DOHH2 (cell line): ENCODE measurements around the gene EVL.

ENCODE experiments used
- H3F3A ChIP-seq: fragments of 200-600 bp; sonication (generic), shearing (Covaris generic); 2 replicates; pipeline ENCODE4 v1.6.0; 2016; ENCODE audit warnings: antibody characterized with exemption, mild to moderate bottlenecking; ENCODE audit not compliant: control insufficient read depth, insufficient read depth
- H3K27ac ChIP-seq: fragments of 200-600 bp; sonication (generic); 2 replicates; pipeline ENCODE4 v1.5.1; 2014; ENCODE audit warnings: low read depth, mild to moderate bottlenecking, low read length, moderate library complexity
- H3K27me3 ChIP-seq: fragments of 200-600 bp; sonication (generic); 2 replicates; pipeline ENCODE4 v1.6.1; 2014; ENCODE audit warnings: mild to moderate bottlenecking, low read length, mixed read lengths; ENCODE audit not compliant: control insufficient read depth
- H3K36me3 ChIP-seq: fragments of 200-600 bp; sonication (generic); 2 replicates; pipeline ENCODE4 v1.6.1; 2014; ENCODE audit warnings: mild to moderate bottlenecking, low read length, moderate library complexity, mixed read lengths; ENCODE audit not compliant: control insufficient read depth
- H3K4me1 ChIP-seq: fragments of 200-600 bp; sonication (generic); 2 replicates; pipeline ENCODE4 v1.6.1; 2014; ENCODE audit warnings: mild to moderate bottlenecking, low read length, mixed read lengths; ENCODE audit not compliant: control insufficient read depth
- H3K4me2 ChIP-seq: fragments of 200-600 bp; sonication (generic); 2 replicates; pipeline ENCODE4 v1.6.0; 2014; ENCODE audit warnings: mild to moderate bottlenecking, low read length, moderate library complexity
- H3K4me3 ChIP-seq: fragments of 200-600 bp; sonication (generic); 2 replicates; pipeline ENCODE4 v1.5.1; 2014; ENCODE audit warnings: mild to moderate bottlenecking, low read length, mixed read lengths
- H3K79me2 ChIP-seq: fragments of 200-600 bp; sonication (generic); 2 replicates; pipeline ENCODE4 v1.6.1; 2014; ENCODE audit warnings: mild to moderate bottlenecking, low read length, mixed read lengths; ENCODE audit not compliant: control insufficient read depth
- H3K9me2 ChIP-seq: fragments of 200-600 bp; sonication (generic); replicated peaks from 2 replicates; pipeline ENCODE4 v1.6.1; 2014; ENCODE audit warnings: mild to moderate bottlenecking, low read length, mixed read lengths; ENCODE audit not compliant: control insufficient read depth
- H3K9me3 ChIP-seq: fragments of 200-600 bp; sonication (generic); 2 replicates; pipeline ENCODE4 v1.6.1; 2014; ENCODE audit warnings: antibody characterized with exemption, low read length, mixed read lengths; ENCODE audit not compliant: control insufficient read depth, insufficient read depth
- H4K20me1 ChIP-seq: fragments of 200-600 bp; sonication (generic); 2 replicates; pipeline ENCODE4 v1.6.0; 2014; ENCODE audit warnings: low read depth, mild to moderate bottlenecking, antibody characterized with exemption, low read length, moderate library complexity; ENCODE audit not compliant: control insufficient read depth, insufficient read depth
- CTCF ChIP-seq: fragments of 200-600 bp; sonication (generic); IDR thresholded peaks from one replicate; pipeline ENCODE4 v1.5.1; 2014; ENCODE audit warnings: antibody characterized with exemption, mild to moderate bottlenecking, low read depth, low read length; ENCODE audit not compliant: poor library complexity, severe bottlenecking
- EZH2phosphoT487 ChIP-seq: fragments of 200-600 bp; sonication (generic); IDR thresholded peaks from 2 replicates; pipeline ENCODE4 v1.6.1; 2017; ENCODE audit warnings: borderline replicate concordance, mild to moderate bottlenecking, antibody characterized with exemption, low read length, moderate library complexity, mixed read lengths

EVL gene

GRCh38 chr14:100115726-100116125 lies 50.5 kb downstream of the EVL start:
- no peaks in the 10 kb centered on the region for H3K9me2 ChIP-seq
- no peaks in the 10 kb centered on the region for H3K36me3 ChIP-seq
- no peak overlapping the region for H3K4me3 ChIP-seq
- no peaks in the 10 kb centered on the region for H3K27me3 ChIP-seq
- no peaks in the 10 kb centered on the region for H3K9me3 ChIP-seq
- no peak for TF ChIP-seq EZH2phosphoT487
- no peak for TF ChIP-seq CTCF
- H3F3A ChIP-seq: no peaks in the 10 kb centered on the region
- no peaks in the 10 kb centered on the region for H3K79me2 ChIP-seq
- no peaks in the 10 kb centered on the region for H4K20me1 ChIP-seq
- H3K4me2 ChIP-seq: no peak overlapping the region
- H3K4me1 ChIP-seq: peaks cover 11% of the 10 kb centered on the region
- no peak overlapping the region for H3K27ac ChIP-seq

- no peaks in the 10 kb centered on the region for H4K20me1 ChIP-seq
- no peak overlapping the region for H3K4me2 ChIP-seq
- H3K4me1 ChIP-seq: peaks cover 11% of the 10 kb centered on the region
- no peaks in the 10 kb centered on the region for H3K9me3 ChIP-seq
- TF ChIP-seq CTCF (no peak), EZH2phosphoT487 (no peak)
- H3K36me3 ChIP-seq: no peaks in the 10 kb centered on the region
- no peaks in the 10 kb centered on the region for H3K9me2 ChIP-seq
- no peaks in the 10 kb centered on the region for H3K79me2 ChIP-seq
- no peaks in the 10 kb centered on the region for H3K27me3 ChIP-seq
- no peaks in the 10 kb centered on the region for H3F3A ChIP-seq
- H3K4me3 ChIP-seq: no peak overlapping the region
- H3K27ac ChIP-seq: no peak overlapping the region
These were observed 50.9 kb downstream of the EVL start for GRCh38 chr14:100116134-100116533.

- Histone ChIP-seq H3K9me3 (no peaks in the 10 kb centered on the region), H3K79me2 (no peaks in the 10 kb centered on the region), H3K4me1 (peaks cover 11% of the 10 kb centered on the region), H3K27ac (no peak overlapping the region), H4K20me1 (no peaks in the 10 kb centered on the region), H3K9me2 (no peaks in the 10 kb centered on the region), H3F3A (no peaks in the 10 kb centered on the region), H3K27me3 (no peaks in the 10 kb centered on the region), H3K4me2 (no peak overlapping the region), H3K36me3 (no peaks in the 10 kb centered on the region), H3K4me3 (no peak overlapping the region)
- TF ChIP-seq CTCF (no peak), EZH2phosphoT487 (no peak)
These were observed 51.8 kb downstream of the EVL start for GRCh38 chr14:100117026-100117425.
